Thyroid gland (tissue), 4 donors: Measurements from ENCODE around the gene CREB5. TPM values are rescaled to one million over a fixed set of nuclear protein-coding genes. Genes with fewer than 3 reads are reported as not detected.

Source experiments
- DNase-seq, 2 donors: peaks; one replicate each; pipeline ENCODE4 v3.0.0-alpha.2; 2019
- H3K27ac ChIP-seq, 3 donors: fragments of 200-600 bp; sonication (generic); 1 replicate in 2 of 3; 2 replicates in 1 of 3; pipeline ENCODE4 v1.5.1; 2016 to 2019; ENCODE audit warnings: mild to moderate bottlenecking in 1 of 3, moderate library complexity in 1 of 3
- H3K27me3 ChIP-seq: fragments of 200-600 bp; sonication (generic); one replicate; pipeline ENCODE4 v1.5.1; 2019
- H3K36me3 ChIP-seq, 2 donors: fragments of 200-600 bp; sonication (generic); one replicate each; pipeline ENCODE4 v1.5.1; 2016 to 2019
- H3K4me1 ChIP-seq, 2 donors: fragments of 200-600 bp; sonication (generic); one replicate each; pipeline ENCODE4 v1.5.1; 2017 to 2019
- H3K4me3 ChIP-seq, 3 donors: fragments of 200-600 bp; sonication (generic); replicated peaks in 1 of 3; 1 replicate in 2 of 3; 2 replicates in 1 of 3; pipeline ENCODE4 v1.5.1; 2016; ENCODE audit warnings: mild to moderate bottlenecking in 1 of 3
- H3K9me3 ChIP-seq: fragments of 200-600 bp; sonication (generic); one replicate; pipeline ENCODE4 v1.5.1; 2017
- POLR2A ChIP-seq, 2 donors: fragments of 450-650 bp; IDR thresholded peaks; one replicate each; pipeline ENCODE4 v1.6.1; 2017; ENCODE audit warnings: antibody characterized with exemption in 2 of 2, mild to moderate bottlenecking in 2 of 2, moderate library complexity in 1 of 2
- WGBS, 2 donors: methylation state at CpG; one replicate each; pipeline ENCODE4 v1.1.5; 2017; 5-methylcytosine and 5-hydroxymethylcytosine counted together
- intact Hi-C: fragments of 100-400 bp; cut with DNase I; formaldehyde crosslinking; loops from one replicate; pipeline ENCODE4 v1.15.1; 2023
- total RNA-seq, 4 donors: library from RNA; depleted of rRNA; stranded (reverse); fragments of >200 nt; gene quantifications; one replicate each; pipeline ENCODE4 v1.2.3, GENCODE V29; 2016
- TF ChIP-seq, protein P1 (sequence below), 6 experiments: fragments of 200-600 bp in 3 of 6; fragments of 450-650 bp in 3 of 6; sonication (generic) in 3 of 6; IDR thresholded peaks; one replicate each; pipeline ENCODE4 v1.5.1; 2016 to 2019; ENCODE audit warnings: antibody characterized with exemption in 6 of 6, mild to moderate bottlenecking in 2 of 6, inconsistent platforms in 1 of 6, moderate library complexity in 1 of 6

Gene CREB5
- total RNA-seq, 4 donors from 2014 or later = 2.5 to 13.6 (median 6.5) TPM

GRCh38 chr7:28432105-28432504, 19.8 kb downstream of the CREB5 start:
- no peaks in the 10 kb centered on the region for H3K27me3 ChIP-seq
- DNase-seq = no peak
- intact Hi-C loops = no loop called here
- no peaks in the 10 kb centered on the region for H3K36me3 ChIP-seq
- H3K4me3 ChIP-seq = no peak overlapping the region
- TF ChIP-seq POLR2A (IDR thresholded peaks at IDR 0.05) = no peak
- TF ChIP-seq, protein P1, sequence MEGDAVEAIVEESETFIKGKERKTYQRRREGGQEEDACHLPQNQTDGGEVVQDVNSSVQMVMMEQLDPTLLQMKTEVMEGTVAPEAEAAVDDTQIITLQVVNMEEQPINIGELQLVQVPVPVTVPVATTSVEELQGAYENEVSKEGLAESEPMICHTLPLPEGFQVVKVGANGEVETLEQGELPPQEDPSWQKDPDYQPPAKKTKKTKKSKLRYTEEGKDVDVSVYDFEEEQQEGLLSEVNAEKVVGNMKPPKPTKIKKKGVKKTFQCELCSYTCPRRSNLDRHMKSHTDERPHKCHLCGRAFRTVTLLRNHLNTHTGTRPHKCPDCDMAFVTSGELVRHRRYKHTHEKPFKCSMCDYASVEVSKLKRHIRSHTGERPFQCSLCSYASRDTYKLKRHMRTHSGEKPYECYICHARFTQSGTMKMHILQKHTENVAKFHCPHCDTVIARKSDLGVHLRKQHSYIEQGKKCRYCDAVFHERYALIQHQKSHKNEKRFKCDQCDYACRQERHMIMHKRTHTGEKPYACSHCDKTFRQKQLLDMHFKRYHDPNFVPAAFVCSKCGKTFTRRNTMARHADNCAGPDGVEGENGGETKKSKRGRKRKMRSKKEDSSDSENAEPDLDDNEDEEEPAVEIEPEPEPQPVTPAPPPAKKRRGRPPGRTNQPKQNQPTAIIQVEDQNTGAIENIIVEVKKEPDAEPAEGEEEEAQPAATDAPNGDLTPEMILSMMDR (IDR thresholded peaks at IDR 0.05) = no peak
- H3K9me3 ChIP-seq = no peaks in the 10 kb centered on the region
- H3K27ac ChIP-seq = no peak overlapping the region
- no peaks in the 10 kb centered on the region for H3K4me1 ChIP-seq
- WGBS, 2 donors = 78 to 94% methylated on average over 7 of the region's 7 CpGs

DNA sequence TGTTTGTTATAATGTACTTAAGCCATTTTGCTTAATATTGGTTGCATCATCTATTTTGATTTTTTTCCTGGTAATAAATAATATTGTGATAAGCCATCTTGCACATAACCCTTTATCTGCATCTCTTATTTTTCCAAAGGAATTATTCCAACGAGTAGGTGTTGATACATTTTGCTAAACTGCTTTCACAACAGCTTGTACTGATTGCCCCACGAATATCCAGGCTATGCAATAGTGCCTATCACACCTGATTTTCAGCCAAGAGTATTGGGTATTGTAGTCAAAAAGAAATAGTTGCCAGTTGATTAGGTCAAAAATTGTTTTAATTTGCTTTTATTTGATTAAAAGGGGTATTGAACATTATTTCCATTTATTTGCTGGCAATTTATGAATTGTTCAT, 20.7 kb downstream of the CREB5 start:
- intact Hi-C loops = no loop called here
- Histone ChIP-seq H3K9me3 (no peaks in the 10 kb centered on the region), H3K4me1 (no peaks in the 10 kb centered on the region), H3K36me3 (no peaks in the 10 kb centered on the region), H3K27ac (no peak overlapping the region), H3K27me3 (no peaks in the 10 kb centered on the region), H3K4me3 (no peak overlapping the region)
- 62% methylated on average over 2 of the region's 2 CpGs for WGBS, 2 donors
- no peak for TF ChIP-seq POLR2A (IDR thresholded peaks at IDR 0.05)
- TF ChIP-seq, protein P1 (IDR thresholded peaks at IDR 0.05) = no peak
- no peak for DNase-seq

GRCh38 chr7:28433699-28434219, 21.4 kb downstream of the CREB5 start:
- no peaks in the 10 kb centered on the region for H3K27me3 ChIP-seq
- intact Hi-C loops = no loop called here
- H3K9me3 ChIP-seq = no peaks in the 10 kb centered on the region
- TF ChIP-seq, protein P1 (IDR thresholded peaks at IDR 0.05) = no peak
- TF ChIP-seq POLR2A (IDR thresholded peaks at IDR 0.05) = no peak
- no peaks in the 10 kb centered on the region for H3K4me1 ChIP-seq
- DNase-seq = peak in 1 of 2 donors; percentile 5
- no peaks in the 10 kb centered on the region for H3K36me3 ChIP-seq
- H3K4me3 ChIP-seq = no peak overlapping the region
- WGBS, 2 donors = 50 to 53% methylated on average over 4 of the region's 4 CpGs
- H3K27ac ChIP-seq = no peak overlapping the region

- intact Hi-C loops = no loop called here
- no peak for TF ChIP-seq POLR2A (IDR thresholded peaks at IDR 0.05)
- TF ChIP-seq, protein P1 (IDR thresholded peaks at IDR 0.05) = no peak
- Histone ChIP-seq H3K9me3 (no peaks in the 10 kb centered on the region), H3K4me1 (no peaks in the 10 kb centered on the region), H3K27ac (no peak overlapping the region), H3K27me3 (no peaks in the 10 kb centered on the region), H3K36me3 (no peaks in the 10 kb centered on the region), H3K4me3 (no peak overlapping the region)
- WGBS, 2 donors = 75 to 84% methylated on average over 1 of the region's 1 CpG
- no peak for DNase-seq
Measured at GRCh38 chr7:28434510-28434909, 22.2 kb downstream of the CREB5 start.

DNA sequence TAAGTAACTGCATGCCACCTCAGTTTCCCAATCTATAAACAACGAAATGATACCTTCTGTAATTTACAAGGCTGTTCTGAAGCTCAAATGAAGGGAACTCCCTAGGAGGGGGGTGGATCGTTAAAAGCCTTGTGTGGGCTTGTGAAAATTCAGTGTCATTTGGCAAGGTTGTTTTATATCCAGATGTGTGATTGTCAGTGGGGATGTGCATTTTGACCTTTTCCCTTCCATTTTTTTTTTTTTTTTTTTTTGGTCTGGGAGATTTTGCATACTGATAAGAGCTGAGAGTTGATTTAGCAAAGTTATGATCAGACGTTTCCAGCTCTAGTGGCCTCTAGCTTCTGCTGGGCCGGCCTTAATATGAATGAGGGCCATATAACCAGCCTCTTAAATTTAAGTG, 22.8 kb downstream of the CREB5 start:
- no peak overlapping the region for H3K4me3 ChIP-seq
- H3K27ac ChIP-seq = no peak overlapping the region
- H3K36me3 ChIP-seq = no peaks in the 10 kb centered on the region
- H3K9me3 ChIP-seq = no peaks in the 10 kb centered on the region
- TF ChIP-seq POLR2A (IDR thresholded peaks at IDR 0.05) = no peak
- TF ChIP-seq, protein P1 (IDR thresholded peaks at IDR 0.05) = no peak
- intact Hi-C loops = no loop called here
- no peaks in the 10 kb centered on the region for H3K4me1 ChIP-seq
- DNase-seq = no peak
- H3K27me3 ChIP-seq = no peaks in the 10 kb centered on the region
- WGBS, 2 donors = 81 to 83% methylated on average over 4 of the region's 4 CpGs
